OCI-LY3 (cell line): ENCODE data around the gene USP14.

ENCODE experiments used
- H2AFZ ChIP-seq: fragments of 200-600, 300-600 bp; shearing (Covaris generic); 2 replicates; pipeline ENCODE4 v1.6.0; 2014; ENCODE audit warnings: antibody characterized with exemption, low read depth, low read length
- H3K27ac ChIP-seq: fragments of 200-600, 300-600 bp; sonication (generic); 2 replicates; pipeline ENCODE4 v1.5.1; 2014; ENCODE audit warnings: mild to moderate bottlenecking, low read length, moderate library complexity, mixed read lengths
- H3K27me3 ChIP-seq: fragments of 200-600, 300-600 bp; sonication (generic); 2 replicates; pipeline ENCODE4 v1.6.1; 2014; ENCODE audit warnings: low read depth, low read length, mixed read lengths
- H3K36me3 ChIP-seq: fragments of 200-600, 300-600 bp; sonication (generic); replicated peaks from 2 replicates; pipeline ENCODE3; 2014; ENCODE audit warnings: low read depth, low read length, mixed read lengths
- H3K4me1 ChIP-seq: fragments of 300-600, 200-600 bp; sonication (generic); 2 replicates; pipeline ENCODE4 v1.6.1; 2014; ENCODE audit warnings: low read length, mixed read lengths
- H3K4me2 ChIP-seq: fragments of 200-600, 300-600 bp; sonication (generic); 2 replicates; pipeline ENCODE4 v1.6.1; 2014; ENCODE audit warnings: low read length, mixed read lengths
- H3K4me3 ChIP-seq: fragments of 300-600, 200-600 bp; sonication (generic); 2 replicates; pipeline ENCODE4 v1.5.1; 2014; ENCODE audit warnings: antibody characterized with exemption, mild to moderate bottlenecking, low read length, moderate library complexity
- H3K79me2 ChIP-seq: fragments of 300-600, 200-600 bp; shearing (Covaris generic); 2 replicates; pipeline ENCODE4 v1.6.1; 2014; ENCODE audit warnings: mild to moderate bottlenecking, low read length, mixed read lengths
- H3K9ac ChIP-seq: fragments of 300-600, 200-600 bp; shearing (Covaris generic); 2 replicates; pipeline ENCODE4 v1.6.0; 2014; ENCODE audit warnings: mild to moderate bottlenecking, low read length, moderate library complexity
- H3K9me3 ChIP-seq: fragments of 200-600, 300-600 bp; shearing (Covaris generic); 2 replicates; pipeline ENCODE4 v1.6.1; 2014; ENCODE audit warnings: low read length, mixed read lengths; ENCODE audit not compliant: insufficient read depth
- H4K20me1 ChIP-seq: fragments of 200-600, 300-600 bp; sonication (generic); 2 replicates; pipeline ENCODE4 v1.6.1; 2016; ENCODE audit warnings: low read length, mixed read lengths; ENCODE audit not compliant: insufficient read depth
- EZH2phosphoT487 ChIP-seq: fragments of 200-600 bp; shearing (Covaris generic); IDR thresholded peaks from 2 replicates; pipeline ENCODE4 v1.6.1; 2018; ENCODE audit warnings: antibody characterized with exemption, mixed run types, low read depth
- TF ChIP-seq, protein P1 (sequence below): fragments of 200-600, 300-600 bp; sonication (generic); IDR thresholded peaks from 2 replicates; pipeline ENCODE4 v1.5.1; 2014; ENCODE audit warnings: antibody characterized with exemption, low read length, low read depth

Gene USP14

DNA sequence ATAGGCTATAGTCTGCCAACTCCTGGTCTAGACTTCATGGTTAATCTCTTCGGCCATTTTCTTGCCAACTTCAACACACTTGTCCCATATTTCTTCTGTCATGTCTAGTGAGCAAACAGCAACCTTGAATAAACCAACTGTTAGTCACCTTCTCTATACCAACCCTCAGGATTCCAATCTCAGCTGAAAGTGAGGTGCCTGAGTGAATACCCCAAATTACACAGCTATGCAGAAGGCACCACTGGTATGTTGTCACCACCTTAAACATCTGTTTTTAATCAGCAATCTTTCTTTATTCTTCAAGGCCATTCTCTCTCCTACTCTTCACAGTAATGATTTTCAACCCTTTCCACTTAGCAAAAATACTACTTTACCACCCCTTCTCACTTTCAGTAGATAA lies 70.2 kb downstream of the USP14 start:
- Histone ChIP-seq H3K4me3 (no peak overlapping the region), H3K36me3 (peaks cover 29% of the 10 kb centered on the region), H2AFZ (no peak overlapping the region), H3K27ac (no peak overlapping the region), H3K79me2 (no peaks in the 10 kb centered on the region), H4K20me1 (no peaks in the 10 kb centered on the region), H3K9ac (no peak overlapping the region), H3K9me3 (no peaks in the 10 kb centered on the region), H3K4me1 (no peaks in the 10 kb centered on the region), H3K4me2 (no peak overlapping the region), H3K27me3 (no peaks in the 10 kb centered on the region)
- no peak for TF ChIP-seq EZH2phosphoT487
- TF ChIP-seq, protein P1, sequence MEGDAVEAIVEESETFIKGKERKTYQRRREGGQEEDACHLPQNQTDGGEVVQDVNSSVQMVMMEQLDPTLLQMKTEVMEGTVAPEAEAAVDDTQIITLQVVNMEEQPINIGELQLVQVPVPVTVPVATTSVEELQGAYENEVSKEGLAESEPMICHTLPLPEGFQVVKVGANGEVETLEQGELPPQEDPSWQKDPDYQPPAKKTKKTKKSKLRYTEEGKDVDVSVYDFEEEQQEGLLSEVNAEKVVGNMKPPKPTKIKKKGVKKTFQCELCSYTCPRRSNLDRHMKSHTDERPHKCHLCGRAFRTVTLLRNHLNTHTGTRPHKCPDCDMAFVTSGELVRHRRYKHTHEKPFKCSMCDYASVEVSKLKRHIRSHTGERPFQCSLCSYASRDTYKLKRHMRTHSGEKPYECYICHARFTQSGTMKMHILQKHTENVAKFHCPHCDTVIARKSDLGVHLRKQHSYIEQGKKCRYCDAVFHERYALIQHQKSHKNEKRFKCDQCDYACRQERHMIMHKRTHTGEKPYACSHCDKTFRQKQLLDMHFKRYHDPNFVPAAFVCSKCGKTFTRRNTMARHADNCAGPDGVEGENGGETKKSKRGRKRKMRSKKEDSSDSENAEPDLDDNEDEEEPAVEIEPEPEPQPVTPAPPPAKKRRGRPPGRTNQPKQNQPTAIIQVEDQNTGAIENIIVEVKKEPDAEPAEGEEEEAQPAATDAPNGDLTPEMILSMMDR = no peak

DNA sequence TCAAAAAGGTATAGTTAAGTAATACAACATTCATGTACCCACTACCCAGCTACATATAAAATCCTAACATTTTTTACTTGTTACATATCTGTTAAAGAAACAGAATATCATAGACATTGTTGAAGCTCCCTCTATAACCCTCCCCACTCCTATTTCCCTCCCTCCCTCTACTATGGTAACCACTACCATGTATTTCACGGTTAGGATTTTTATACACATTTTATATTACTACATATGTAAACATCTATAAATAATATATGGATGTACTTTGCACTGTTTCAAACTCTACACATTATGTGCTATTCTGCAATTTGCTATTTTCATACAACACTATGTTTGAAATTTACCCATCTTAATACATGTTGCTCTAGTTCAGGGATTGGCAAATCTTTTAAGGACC lies 73.2 kb downstream of the USP14 start:
- TF ChIP-seq, protein P1 = no peak
- TF ChIP-seq EZH2phosphoT487 = no peak
- Histone ChIP-seq H3K9ac (no peak overlapping the region), H2AFZ (no peak overlapping the region), H3K4me2 (no peak overlapping the region), H4K20me1 (no peaks in the 10 kb centered on the region), H3K4me1 (no peaks in the 10 kb centered on the region), H3K4me3 (no peak overlapping the region), H3K9me3 (no peaks in the 10 kb centered on the region), H3K79me2 (no peaks in the 10 kb centered on the region), H3K27ac (no peak overlapping the region), H3K27me3 (no peaks in the 10 kb centered on the region), H3K36me3 (peaks cover 7% of the 10 kb centered on the region)

DNA sequence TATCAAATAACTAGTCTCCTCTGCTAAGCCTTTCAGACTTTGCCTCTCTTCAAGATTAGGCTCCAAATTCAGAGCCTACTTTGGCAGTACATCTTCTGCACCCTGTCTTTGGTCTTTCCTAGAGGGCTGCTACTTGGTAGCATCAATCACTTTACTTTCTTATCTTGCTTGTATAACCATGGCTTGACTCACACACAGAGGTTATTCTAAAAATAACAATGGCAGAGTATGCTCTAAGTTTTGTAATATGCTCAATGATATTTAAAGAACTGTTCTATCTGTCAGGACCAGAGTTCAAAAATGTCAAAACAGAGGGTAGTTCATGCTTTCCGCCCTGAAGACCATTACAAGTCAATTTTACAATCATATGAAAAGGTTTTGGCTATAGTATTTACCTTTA lies 81.8 kb downstream of the USP14 start:
- no peaks in the 10 kb centered on the region for H3K79me2 ChIP-seq
- H3K9ac ChIP-seq = no peak overlapping the region
- no peaks in the 10 kb centered on the region for H3K4me1 ChIP-seq
- no peaks in the 10 kb centered on the region for H3K9me3 ChIP-seq
- peaks cover 26% of the 10 kb centered on the region for H3K36me3 ChIP-seq
- H4K20me1 ChIP-seq = no peaks in the 10 kb centered on the region
- H3K27ac ChIP-seq = no peak overlapping the region
- H3K4me3 ChIP-seq = no peak overlapping the region
- TF ChIP-seq EZH2phosphoT487 = no peak
- TF ChIP-seq, protein P1 = no peak
- no peaks in the 10 kb centered on the region for H3K27me3 ChIP-seq
- H2AFZ ChIP-seq = no peak overlapping the region
- no peak overlapping the region for H3K4me2 ChIP-seq

DNA sequence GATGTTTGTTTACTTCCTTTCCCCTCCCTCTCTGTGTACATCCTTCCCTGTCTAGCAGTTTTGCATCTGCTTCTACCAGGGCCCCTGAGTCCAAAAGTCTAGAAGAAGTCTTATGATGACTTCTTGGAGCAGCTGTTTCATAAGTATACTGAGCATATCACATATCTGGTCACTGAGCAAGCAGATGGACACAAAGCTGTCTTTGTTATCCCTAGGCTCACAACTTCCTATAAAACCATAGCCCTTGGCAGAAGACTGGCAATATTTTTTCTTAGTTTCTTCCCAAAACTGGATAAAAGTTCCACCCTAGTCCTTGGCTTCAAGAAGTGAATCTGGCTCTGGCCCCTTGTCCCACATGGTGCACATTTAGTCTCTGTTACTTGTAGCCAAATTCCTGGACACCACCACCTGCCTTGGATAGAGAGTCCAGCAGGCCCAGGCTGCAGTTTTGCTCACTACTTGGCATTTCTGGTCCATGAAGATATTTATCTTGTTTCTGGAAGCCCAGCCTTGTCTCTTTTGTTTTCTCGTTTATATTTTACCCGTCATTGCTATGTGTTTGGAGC lies 87.0 kb downstream of the USP14 start:
- Histone ChIP-seq H3K4me1 (no peaks in the 10 kb centered on the region), H2AFZ (no peak overlapping the region), H3K9me3 (no peaks in the 10 kb centered on the region), H3K79me2 (no peaks in the 10 kb centered on the region), H3K27me3 (no peaks in the 10 kb centered on the region), H3K9ac (no peak overlapping the region), H3K4me3 (no peak overlapping the region), H3K36me3 (peaks cover 48% of the 10 kb centered on the region), H4K20me1 (no peaks in the 10 kb centered on the region), H3K27ac (no peak overlapping the region), H3K4me2 (no peak overlapping the region)
- TF ChIP-seq, protein P1 = no peak
- no peak for TF ChIP-seq EZH2phosphoT487
